VCaP (cell line): Measurements from ENCODE around the gene FEZF2.
A peak's percentile ranks its signal among the peaks of the same experiment; 100 is the strongest.

Source experiments
- H3K27ac ChIP-seq: fragments of 450-650 bp; 2 replicates; pipeline ENCODE4 v1.5.1; 2017
- TF ChIP-seq, protein P1 (sequence below): fragments of 450-650 bp; conservative IDR thresholded peaks from 2 replicates; pipeline ENCODE4 v1.5.1; 2017; ENCODE audit warnings: mild to moderate bottlenecking, moderate library complexity

Gene FEZF2

DNA sequence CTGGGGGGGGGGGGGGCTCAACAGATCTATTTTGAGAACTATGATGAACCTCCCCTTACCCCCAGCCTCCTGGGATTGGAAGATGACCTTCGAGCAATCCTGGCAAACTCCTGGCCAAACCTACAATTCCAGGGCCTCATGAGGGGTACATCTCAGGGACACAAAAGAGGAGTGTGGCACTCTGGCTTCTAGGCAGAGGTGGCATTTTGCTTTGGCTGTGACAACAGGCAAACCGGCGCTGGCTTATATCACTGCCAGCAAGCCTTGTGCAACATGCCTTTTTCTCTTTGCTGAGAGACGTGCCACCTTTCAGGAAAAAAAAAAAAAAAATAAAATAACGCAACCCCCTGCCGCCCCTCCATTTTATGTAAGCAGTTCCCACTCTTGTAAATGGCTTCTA is 31.8 kb upstream of the FEZF2 start:
- TF ChIP-seq, protein P1, sequence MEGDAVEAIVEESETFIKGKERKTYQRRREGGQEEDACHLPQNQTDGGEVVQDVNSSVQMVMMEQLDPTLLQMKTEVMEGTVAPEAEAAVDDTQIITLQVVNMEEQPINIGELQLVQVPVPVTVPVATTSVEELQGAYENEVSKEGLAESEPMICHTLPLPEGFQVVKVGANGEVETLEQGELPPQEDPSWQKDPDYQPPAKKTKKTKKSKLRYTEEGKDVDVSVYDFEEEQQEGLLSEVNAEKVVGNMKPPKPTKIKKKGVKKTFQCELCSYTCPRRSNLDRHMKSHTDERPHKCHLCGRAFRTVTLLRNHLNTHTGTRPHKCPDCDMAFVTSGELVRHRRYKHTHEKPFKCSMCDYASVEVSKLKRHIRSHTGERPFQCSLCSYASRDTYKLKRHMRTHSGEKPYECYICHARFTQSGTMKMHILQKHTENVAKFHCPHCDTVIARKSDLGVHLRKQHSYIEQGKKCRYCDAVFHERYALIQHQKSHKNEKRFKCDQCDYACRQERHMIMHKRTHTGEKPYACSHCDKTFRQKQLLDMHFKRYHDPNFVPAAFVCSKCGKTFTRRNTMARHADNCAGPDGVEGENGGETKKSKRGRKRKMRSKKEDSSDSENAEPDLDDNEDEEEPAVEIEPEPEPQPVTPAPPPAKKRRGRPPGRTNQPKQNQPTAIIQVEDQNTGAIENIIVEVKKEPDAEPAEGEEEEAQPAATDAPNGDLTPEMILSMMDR: no peak
- no peak overlapping the region for H3K27ac ChIP-seq

DNA sequence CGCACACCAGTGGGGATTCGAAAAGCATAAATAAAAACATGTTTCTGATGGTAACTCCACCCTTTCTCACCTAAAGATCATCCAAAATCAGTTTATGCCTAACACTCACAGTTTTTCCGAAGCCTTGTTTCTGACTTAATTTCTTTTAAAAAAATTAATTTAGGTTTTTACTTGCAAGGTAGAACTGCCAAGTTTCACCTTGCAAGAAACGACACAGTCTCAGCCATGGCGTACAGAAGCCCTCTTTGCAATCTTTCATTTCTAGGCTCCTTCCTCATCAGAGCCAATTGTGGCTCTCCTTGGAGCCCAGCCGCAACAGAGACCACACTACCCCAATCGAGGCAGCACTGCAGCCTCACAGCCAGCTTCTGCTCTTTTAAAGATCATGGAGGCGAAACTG is 31.0 kb upstream of the FEZF2 start:
- TF ChIP-seq, protein P1: no peak
- no peak overlapping the region for H3K27ac ChIP-seq

- TF ChIP-seq, protein P1: no peak
- H3K27ac ChIP-seq: no peak overlapping the region
Measured at GRCh38 chr3:62403765-62404164, 30.4 kb upstream of the FEZF2 start.

GRCh38 chr3:62392626-62393292 is 19.4 kb upstream of the FEZF2 start:
- peak overlapping the region; percentile 19; the same call in 1 of the 2 replicates for H3K27ac ChIP-seq
- TF ChIP-seq, protein P1: no peak

- TF ChIP-seq, protein P1: no peak
- H3K27ac ChIP-seq: no peak overlapping the region
Measured at GRCh38 chr3:62387251-62387650, 13.9 kb upstream of the FEZF2 start.

DNA sequence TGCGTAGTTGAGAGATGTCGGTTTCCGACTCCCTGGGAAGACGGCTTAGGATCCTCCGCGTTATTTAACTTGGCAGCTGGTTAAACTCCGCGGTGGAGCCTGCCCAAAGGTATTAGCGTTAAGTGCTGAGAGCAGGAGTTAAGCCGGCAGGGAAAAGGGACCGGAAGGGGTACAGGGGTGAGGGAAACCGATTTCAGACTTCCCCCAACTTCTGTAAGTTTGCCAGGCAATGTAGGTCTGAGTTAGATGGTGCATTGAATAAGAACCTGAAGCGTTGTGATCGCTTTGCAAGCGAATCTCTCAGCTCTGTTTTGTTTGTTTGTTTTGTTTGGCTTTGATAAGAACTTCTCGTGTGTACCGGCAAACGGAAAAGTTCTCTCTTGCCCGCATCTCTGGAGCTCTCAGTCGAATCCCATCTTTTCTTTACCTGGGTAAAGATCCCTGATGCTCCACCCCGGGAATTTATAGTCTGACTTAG is 6.0 kb upstream of the FEZF2 start:
- H3K27ac ChIP-seq: peak overlapping the region; percentile 14
- TF ChIP-seq, protein P1: no peak

- TF ChIP-seq, protein P1: no peak
- H3K27ac ChIP-seq: peak overlapping the region; percentile 14
Measured at GRCh38 chr3:62378921-62379320, 5.6 kb upstream of the FEZF2 start.
